Hepatocyte (in vitro differentiated cells): ENCODE data around the gene SERGEF. TPM values are rescaled to one million over a fixed set of nuclear protein-coding genes. Genes with fewer than 3 reads are reported as not detected.

ENCODE experiments used
- DNase-seq: peaks from one replicate; pipeline ENCODE4 v3.0.0-alpha.2; 2016; ENCODE audit warnings: low spot score
- H2AFZ ChIP-seq: fragments of 200-600 bp; sonication (generic); 2 replicates; pipeline ENCODE4 v1.6.0; 2016; ENCODE audit warnings: antibody characterized with exemption, mild to moderate bottlenecking
- H3K27ac ChIP-seq: fragments of 200-600 bp; sonication (generic); 2 replicates; pipeline ENCODE4 v1.5.1; 2016; ENCODE audit warnings: mild to moderate bottlenecking
- H3K27me3 ChIP-seq: fragments of 200-600 bp; sonication (generic); 2 replicates; pipeline ENCODE4 v1.6.1; 2016
- H3K36me3 ChIP-seq: fragments of 200-600 bp; sonication (generic); replicated peaks from 2 replicates; pipeline ENCODE4 v1.5.1; 2016; ENCODE audit warnings: low read depth; ENCODE audit not compliant: insufficient read depth
- H3K4me1 ChIP-seq: fragments of 200-600 bp; sonication (generic); 2 replicates; pipeline ENCODE4 v1.5.1; 2016; ENCODE audit warnings: mild to moderate bottlenecking, moderate library complexity; ENCODE audit not compliant: insufficient read depth
- H3K4me2 ChIP-seq: fragments of 200-600 bp; sonication (generic); 2 replicates; pipeline ENCODE4 v1.6.0; 2016
- H3K4me3 ChIP-seq: fragments of 200-600 bp; sonication (generic); 2 replicates; pipeline ENCODE4 v1.5.1; 2016; ENCODE audit warnings: mild to moderate bottlenecking
- H3K79me2 ChIP-seq: fragments of 200-600 bp; sonication (generic); 2 replicates; pipeline ENCODE4 v1.6.0; 2017; ENCODE audit warnings: mild to moderate bottlenecking
- H3K9me2 ChIP-seq: fragments of 200-600 bp; sonication (generic); replicated peaks from 2 replicates; pipeline ENCODE4 v1.6.0; 2017; ENCODE audit warnings: mild to moderate bottlenecking; ENCODE audit not compliant: insufficient read depth
- H3K9me3 ChIP-seq: fragments of 200-600 bp; sonication (generic); 2 replicates; pipeline ENCODE4 v1.5.1; 2016; ENCODE audit warnings: low read depth, mild to moderate bottlenecking
- H4K20me1 ChIP-seq: fragments of 200-600 bp; sonication (generic); 2 replicates; pipeline ENCODE4 v1.6.0; 2016; ENCODE audit warnings: mild to moderate bottlenecking; ENCODE audit not compliant: insufficient read depth, poor library complexity, severe bottlenecking
- EZH2 ChIP-seq: fragments of 200-600 bp; sonication (generic); IDR thresholded peaks from 2 replicates; pipeline ENCODE4 v1.6.1; 2016; ENCODE audit warnings: antibody characterized with exemption, mild to moderate bottlenecking, borderline replicate concordance
- EZH2phosphoT487 ChIP-seq: fragments of 200-600 bp; sonication (generic); IDR thresholded peaks from one replicate; pipeline ENCODE4 v1.6.1; 2018; ENCODE audit warnings: antibody characterized with exemption, mild to moderate bottlenecking, low read depth, moderate library complexity; ENCODE audit not compliant: unreplicated experiment, severe bottlenecking
- WGBS: methylation state at CpG from one replicate; pipeline ENCODE4 v1.1.6; 2016; ENCODE audit warnings: low lambda C conversion rate; ENCODE audit errors: missing lambda C conversion rate; 5-methylcytosine and 5-hydroxymethylcytosine counted together
- polyA plus RNA-seq: library from polyadenylated mRNA; unstranded; fragments of >200 nt; fragmentation: Nextera tagmentation; extraction: Ambion mirVana; gene quantifications from 2 replicates; pipeline ENCODE4 v1.2.1, GENCODE V29; 2016
- total RNA-seq: library from RNA; depleted of rRNA; stranded (reverse); fragments of >200 nt; gene quantifications from 2 replicates; pipeline ENCODE4 v1.2.3, GENCODE V29; 2014
- TF ChIP-seq, protein P1 (sequence below): fragments of 200-600 bp; sonication (generic); IDR thresholded peaks from 2 replicates; pipeline ENCODE4 v1.5.1; 2016; ENCODE audit warnings: antibody characterized with exemption, mild to moderate bottlenecking; ENCODE audit not compliant: poor library complexity

The SERGEF gene
- total and polyA plus RNA-seq, 2 experiments from 2014 or later = 21.7 to 28.7 TPM

DNA sequence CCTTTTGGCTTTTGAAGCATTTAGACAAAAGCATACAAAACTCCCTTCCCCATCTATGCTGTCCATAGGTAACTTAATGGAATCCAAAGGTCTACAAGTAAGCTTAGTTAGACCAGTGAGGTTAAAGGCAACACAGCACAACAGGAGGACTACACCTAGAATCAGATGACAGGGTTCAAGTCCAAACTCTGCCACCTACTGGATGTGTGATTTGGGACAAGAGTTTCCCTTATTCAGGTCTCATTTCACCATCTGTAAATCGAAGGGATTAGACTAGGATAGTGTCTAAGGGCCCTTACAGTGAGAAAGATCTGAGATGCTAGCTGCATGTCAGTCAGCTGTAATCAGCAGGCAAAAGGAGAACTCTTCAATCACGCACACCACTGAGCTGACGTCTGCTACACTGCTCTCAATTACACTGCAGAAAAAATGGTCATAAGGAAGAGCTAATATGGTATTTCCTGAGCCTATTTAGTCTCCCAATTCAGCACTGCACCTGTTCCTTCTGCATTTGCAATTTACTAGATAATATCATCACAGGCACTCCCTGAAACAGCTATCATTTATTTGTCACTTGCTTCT lies 82.2 kb downstream of the SERGEF start:
- TF ChIP-seq, protein P1, sequence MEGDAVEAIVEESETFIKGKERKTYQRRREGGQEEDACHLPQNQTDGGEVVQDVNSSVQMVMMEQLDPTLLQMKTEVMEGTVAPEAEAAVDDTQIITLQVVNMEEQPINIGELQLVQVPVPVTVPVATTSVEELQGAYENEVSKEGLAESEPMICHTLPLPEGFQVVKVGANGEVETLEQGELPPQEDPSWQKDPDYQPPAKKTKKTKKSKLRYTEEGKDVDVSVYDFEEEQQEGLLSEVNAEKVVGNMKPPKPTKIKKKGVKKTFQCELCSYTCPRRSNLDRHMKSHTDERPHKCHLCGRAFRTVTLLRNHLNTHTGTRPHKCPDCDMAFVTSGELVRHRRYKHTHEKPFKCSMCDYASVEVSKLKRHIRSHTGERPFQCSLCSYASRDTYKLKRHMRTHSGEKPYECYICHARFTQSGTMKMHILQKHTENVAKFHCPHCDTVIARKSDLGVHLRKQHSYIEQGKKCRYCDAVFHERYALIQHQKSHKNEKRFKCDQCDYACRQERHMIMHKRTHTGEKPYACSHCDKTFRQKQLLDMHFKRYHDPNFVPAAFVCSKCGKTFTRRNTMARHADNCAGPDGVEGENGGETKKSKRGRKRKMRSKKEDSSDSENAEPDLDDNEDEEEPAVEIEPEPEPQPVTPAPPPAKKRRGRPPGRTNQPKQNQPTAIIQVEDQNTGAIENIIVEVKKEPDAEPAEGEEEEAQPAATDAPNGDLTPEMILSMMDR = no peak
- TF ChIP-seq EZH2phosphoT487 (no peak), EZH2 (no peak)
- H3K79me2 ChIP-seq = no peaks in the 10 kb centered on the region
- H2AFZ ChIP-seq = no peak overlapping the region
- 90% methylated on average over 3 of the region's 3 CpGs for WGBS
- H3K27me3 ChIP-seq = no peaks in the 10 kb centered on the region
- no peaks in the 10 kb centered on the region for H3K9me2 ChIP-seq
- no peaks in the 10 kb centered on the region for H4K20me1 ChIP-seq
- H3K36me3 ChIP-seq = no peaks in the 10 kb centered on the region
- DNase-seq = no peak
- H3K4me2 ChIP-seq = no peak overlapping the region
- no peaks in the 10 kb centered on the region for H3K4me1 ChIP-seq
- no peak overlapping the region for H3K27ac ChIP-seq
- H3K4me3 ChIP-seq = no peak overlapping the region
- H3K9me3 ChIP-seq = no peaks in the 10 kb centered on the region

DNA sequence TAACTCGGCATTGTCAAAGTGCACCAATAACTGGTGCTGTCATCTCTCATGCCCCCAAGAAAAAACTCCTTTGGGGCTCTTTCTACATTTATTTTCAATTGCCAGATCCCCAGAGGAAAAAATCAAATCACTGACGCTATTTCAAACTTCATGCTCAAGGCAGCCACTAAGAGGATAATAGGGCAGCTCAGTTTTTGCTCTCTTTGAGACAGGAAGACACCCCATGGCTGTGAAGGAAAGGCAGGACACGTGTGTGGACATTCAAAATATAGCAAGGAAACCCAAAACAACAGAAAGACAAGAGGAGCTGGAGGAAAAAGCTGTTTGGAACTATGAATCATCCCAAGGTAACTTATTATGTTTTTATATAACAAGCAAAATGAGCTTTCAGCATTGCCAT lies 83.7 kb downstream of the SERGEF start:
- Histone ChIP-seq H3K4me2 (no peak overlapping the region), H3K4me1 (no peaks in the 10 kb centered on the region), H3K9me3 (no peaks in the 10 kb centered on the region), H3K27ac (no peak overlapping the region), H3K36me3 (no peaks in the 10 kb centered on the region), H4K20me1 (no peaks in the 10 kb centered on the region), H3K79me2 (no peaks in the 10 kb centered on the region), H2AFZ (no peak overlapping the region), H3K4me3 (no peak overlapping the region), H3K9me2 (no peaks in the 10 kb centered on the region), H3K27me3 (no peaks in the 10 kb centered on the region)
- DNase-seq = no peak
- TF ChIP-seq, protein P1 = no peak
- TF ChIP-seq EZH2 = no peak
- no peak for TF ChIP-seq EZH2phosphoT487
- WGBS = 89% methylated on average over 3 of the region's 3 CpGs

DNA sequence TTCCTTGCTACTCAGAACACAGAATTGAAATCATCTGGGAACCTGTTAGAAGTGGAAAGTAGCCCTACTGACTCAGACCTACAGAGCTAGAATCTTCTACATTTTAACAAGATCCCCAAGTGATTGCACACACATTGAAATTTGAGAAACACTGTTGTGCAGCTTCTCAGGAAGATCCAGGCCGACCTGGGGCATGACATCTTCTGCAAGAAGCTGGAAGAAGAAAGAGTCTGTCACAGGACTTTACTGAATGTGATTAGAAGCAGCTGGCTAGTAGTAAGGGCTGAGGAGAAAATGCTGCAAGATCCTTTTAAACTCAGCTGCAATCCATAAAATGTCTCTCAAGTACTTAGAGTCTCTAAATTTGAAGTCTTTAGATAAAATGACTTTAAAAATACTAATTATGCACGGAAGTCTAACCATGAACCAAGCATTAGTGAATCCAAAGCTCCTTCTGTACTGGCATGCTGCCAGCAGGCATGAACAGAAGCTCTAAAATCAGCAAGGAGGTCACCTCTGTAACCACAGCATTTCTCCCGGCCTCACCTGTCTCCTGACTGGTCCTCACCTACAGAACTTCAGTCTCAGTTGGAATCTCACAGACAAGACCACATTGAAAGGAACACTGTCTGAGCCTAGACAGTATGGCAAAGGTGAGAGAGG lies 85.0 kb downstream of the SERGEF start:
- H3K27ac ChIP-seq = no peak overlapping the region
- no peaks in the 10 kb centered on the region for H3K79me2 ChIP-seq
- no peak overlapping the region for H2AFZ ChIP-seq
- H3K36me3 ChIP-seq = no peaks in the 10 kb centered on the region
- no peaks in the 10 kb centered on the region for H4K20me1 ChIP-seq
- no peaks in the 10 kb centered on the region for H3K4me1 ChIP-seq
- TF ChIP-seq EZH2 (no peak), EZH2phosphoT487 (no peak)
- TF ChIP-seq, protein P1 = no peak
- WGBS = 43% methylated on average over 3 of the region's 3 CpGs
- no peaks in the 10 kb centered on the region for H3K27me3 ChIP-seq
- no peaks in the 10 kb centered on the region for H3K9me2 ChIP-seq
- H3K4me2 ChIP-seq = no peak overlapping the region
- peak; percentile 16 for DNase-seq
- H3K4me3 ChIP-seq = no peak overlapping the region
- H3K9me3 ChIP-seq = no peaks in the 10 kb centered on the region
